Sigmoid colon (tissue), 4 donors: ENCODE results near the gene TMEM165.

Experiments
- CTCF ChIP-seq, 4 experiments: fragments of 450-650 bp in 3 of 4; fragments of 200-600 bp in 1 of 4; IDR thresholded peaks; one replicate each; pipeline ENCODE4 v1.5.1; 2016 to 2019; ENCODE audit warnings: antibody characterized with exemption in 4 of 4, mild to moderate bottlenecking in 3 of 4, moderate library complexity in 2 of 4
- EP300 ChIP-seq, 4 donors: sonication (generic); formaldehyde crosslinking; IDR thresholded peaks; one replicate each; pipeline ENCODE4 v1.6.1; 2017; ENCODE audit warnings: antibody characterized with exemption in 4 of 4

GRCh38 chr4:55410431-55410830 is 14.7 kb downstream of the TMEM165 start:
- TF ChIP-seq CTCF (IDR thresholded peaks at IDR 0.05) (no peak), EP300 (IDR thresholded peaks at IDR 0.05) (no peak)
